Activated CD4-positive, alpha-beta T cell treated with anti-CD3 and anti-CD28 coated beads for 4 hours (primary cell): ENCODE measurements around the gene ARHGAP15.

Experiments used
- DNase-seq, 2 donors: peaks; one replicate each; pipeline ENCODE4 v3.0.0-alpha.2; 2020

ARHGAP15 gene

DNA sequence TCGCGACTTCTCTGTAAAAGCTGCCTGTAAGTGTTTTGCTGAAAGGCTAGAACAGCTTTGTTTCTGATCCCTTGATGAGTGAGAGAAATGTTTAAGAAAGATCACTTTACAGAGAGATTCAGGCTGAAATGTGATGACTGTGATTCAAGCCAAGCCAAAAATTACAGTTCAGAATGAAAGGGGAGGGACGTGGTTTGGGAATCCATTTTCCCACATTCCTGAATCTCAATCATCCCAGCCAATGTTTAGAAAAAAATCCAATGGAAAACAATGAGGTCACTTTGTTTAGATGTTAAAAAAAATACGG lies 416.7 kb downstream of the ARHGAP15 start:
- no peak for DNase-seq

DNA sequence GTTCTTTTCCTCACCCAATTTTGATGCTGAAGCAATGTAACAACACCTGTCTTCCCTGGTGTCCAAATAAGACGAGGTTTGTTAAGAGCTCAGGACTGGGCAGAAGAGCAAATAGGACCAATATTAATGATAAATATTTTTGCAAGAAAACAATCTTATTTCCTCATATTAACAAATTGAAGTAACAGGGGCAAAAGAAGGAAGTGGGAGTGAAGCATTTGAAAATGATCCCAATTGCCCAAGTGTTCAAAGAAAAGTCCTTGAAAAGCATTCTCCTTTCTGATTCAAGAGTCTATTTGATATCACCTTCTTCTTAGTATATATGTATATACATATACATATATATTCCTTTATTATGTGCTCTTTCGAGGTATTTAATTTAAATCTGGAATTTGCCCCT lies 418.8 kb downstream of the ARHGAP15 start:
- no peak for DNase-seq

DNA sequence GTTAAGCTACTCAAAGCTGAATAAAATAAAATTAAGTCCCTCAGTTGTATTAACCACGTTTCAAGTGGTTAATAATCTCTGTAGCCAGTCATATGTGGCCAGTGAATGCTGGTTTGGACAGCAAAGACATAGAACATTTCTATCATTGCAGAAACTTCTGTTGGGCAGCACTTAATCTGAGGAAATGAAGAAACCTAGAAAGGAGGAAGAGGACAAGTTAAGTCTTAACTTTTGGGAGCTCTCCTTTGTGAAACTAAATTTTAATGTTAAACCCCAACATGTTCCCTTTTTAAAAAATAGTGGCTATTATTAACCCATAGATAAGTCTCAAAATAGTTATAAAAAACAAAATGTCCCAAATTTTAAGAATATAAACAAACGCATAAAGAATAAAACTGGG lies 421.3 kb downstream of the ARHGAP15 start:
- DNase-seq: no peak

DNA sequence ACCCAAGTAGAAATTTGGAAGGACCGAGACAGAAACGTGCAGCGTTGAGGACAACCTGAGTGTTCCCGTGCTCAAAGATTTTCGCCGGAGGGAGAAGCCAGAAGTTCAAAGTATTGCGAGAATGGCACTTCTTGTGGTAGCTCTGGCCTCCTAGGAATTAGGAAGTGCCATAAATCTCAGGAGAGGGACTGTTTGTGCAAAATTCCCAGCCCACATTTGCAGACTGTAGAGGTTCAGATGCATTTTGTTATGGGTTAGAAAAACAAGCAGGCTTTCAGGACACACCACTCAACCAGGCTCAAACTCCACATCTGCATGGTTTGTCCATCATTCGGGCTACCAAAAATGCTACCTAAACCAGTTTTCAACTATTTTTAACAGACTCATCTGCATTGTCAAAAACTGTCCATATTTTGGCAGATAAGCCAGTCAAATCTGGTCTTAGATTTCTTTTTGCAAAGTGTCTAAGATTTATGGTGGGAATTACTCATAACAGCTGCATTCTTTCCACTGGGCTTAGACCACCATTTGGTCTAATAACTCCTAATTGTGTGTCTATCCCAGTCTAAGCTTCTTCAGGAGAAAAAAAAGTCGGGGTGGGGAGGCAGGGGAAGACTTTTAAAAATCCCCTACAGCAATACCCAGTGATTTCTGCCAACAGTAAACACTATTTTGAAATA lies 422.9 kb downstream of the ARHGAP15 start:
- no peak for DNase-seq

DNA sequence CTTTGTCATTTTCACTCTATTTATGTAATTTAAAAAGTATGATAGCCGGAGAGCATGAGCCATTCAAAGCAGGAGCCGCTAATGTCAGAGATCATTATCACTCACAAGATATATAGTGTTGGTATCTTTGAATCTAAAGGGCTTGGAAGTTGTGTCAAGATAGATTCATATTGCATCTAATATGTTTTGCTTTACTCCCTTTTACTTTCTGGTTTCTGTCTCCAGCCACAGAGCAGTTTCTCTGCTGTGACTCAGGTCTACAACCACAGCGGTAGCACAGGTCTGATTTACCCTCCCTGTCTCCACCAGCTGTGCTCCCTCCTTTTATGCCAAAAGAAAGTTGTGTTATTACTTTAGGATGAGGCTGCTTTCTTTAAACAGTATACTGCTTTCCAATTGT lies 424.0 kb downstream of the ARHGAP15 start:
- DNase-seq: no peak

DNA sequence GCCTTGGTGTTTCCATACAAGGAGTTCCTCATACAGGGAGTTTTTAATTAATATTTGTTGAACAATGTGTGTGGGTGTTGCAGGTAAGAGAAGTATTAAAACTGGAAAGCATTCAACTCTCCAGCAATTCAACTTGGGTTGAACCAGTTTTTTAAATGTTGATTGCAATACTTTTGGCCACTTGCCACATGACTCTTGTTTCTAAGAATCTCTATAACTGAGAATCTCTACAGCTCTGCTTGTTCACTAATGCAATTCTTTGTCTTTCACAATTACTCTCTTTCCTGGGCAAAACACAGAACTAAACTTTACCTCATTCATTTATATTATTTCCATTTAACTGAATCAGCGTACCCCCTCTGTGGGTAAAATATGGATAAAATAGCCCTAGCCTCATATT lies 429.4 kb downstream of the ARHGAP15 start:
- DNase-seq: no peak

DNA sequence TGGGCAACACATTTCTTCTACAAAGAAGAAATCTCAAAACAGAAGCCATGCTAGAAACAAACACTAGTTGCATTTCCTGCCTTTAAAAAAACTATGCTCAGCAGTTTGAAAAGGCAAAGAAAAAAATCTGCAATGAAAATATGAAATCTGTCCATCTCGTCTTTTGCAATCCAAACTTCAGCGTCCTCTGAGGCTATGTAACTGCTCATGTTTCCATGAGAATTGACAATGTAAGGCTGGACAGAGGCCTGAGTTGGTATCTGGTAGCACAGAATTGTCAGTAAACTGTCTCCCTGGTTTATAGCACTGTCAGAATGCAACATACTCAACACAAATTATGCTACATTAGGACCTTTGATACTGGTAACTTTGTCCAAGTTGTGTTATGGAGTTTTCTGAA lies 429.9 kb downstream of the ARHGAP15 start:
- no peak for DNase-seq

DNA sequence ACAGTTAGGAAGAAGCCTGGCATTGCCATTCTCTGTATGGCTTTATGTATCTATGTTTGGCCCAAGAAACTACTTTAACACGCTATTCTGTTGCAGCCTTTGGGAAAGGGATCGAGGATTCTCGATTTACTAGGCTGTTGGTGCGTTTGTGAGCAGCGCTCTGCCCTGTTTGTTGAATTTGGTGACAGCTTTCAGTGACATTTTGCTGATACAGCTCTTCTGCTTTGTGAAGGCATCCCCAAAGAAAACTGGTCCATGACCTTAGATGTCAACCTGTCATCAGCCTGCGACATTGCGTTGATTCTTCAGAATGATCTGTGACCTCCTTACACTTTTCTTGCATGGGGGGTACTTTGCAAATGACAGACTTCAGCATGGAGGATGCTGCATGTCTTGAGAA lies 431.5 kb downstream of the ARHGAP15 start:
- no peak for DNase-seq

DNA sequence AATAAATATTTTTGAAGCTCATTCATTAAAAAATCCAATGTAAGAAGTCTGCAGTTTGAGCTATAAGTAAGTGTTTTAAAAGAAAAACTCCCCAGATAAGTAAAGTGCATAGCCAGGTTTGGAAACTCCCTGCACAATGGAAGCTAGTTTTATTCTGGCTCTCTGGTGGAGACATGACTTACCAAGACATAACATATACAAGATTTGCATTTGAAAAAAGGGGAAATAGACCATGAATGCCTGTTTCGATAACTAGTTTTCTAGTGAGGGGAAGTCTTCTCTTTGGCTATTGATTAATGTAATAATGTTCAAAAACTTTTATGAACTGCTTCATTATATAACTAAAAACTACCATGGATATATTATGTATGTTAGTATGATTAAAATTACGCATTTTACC lies 435.2 kb downstream of the ARHGAP15 start:
- no peak for DNase-seq

DNA sequence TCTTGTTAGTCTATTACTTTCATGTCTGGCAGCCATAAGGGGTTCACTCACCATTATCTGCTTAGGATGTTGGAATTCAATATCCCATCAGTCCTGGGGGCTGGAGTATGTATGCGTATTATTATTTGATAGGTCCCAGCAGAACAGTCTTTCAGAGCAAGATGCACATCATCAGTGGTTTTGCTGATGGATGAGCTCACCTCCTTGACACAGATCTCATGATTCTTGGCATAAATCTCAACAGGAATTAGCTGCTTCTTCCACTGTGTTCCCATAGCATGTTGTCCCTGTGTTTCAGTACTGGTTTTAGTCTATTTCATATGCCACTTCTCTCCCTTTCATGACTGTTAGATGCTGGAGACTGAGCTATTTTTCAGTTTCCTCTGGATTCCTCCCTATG lies 442.5 kb downstream of the ARHGAP15 start:
- no peak for DNase-seq

DNA sequence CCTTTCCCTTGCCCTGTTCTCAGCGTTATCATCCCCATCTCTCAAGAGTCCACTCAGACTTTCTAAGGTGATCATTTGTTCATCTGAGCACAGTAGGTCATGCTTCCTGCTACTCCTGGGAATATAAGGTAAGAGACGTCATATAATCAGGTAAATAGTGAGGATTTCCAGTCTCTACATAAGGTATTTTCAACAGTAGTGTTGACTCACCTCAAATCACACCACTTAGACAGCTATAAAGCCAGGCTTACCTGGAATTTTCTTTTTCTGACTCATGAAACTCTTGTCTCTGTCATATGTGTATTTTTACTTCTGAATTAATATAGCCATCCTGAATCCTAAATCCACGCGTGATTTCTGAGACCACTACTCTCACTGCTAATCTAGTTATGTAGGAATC lies 443.2 kb downstream of the ARHGAP15 start:
- DNase-seq: no peak

DNA sequence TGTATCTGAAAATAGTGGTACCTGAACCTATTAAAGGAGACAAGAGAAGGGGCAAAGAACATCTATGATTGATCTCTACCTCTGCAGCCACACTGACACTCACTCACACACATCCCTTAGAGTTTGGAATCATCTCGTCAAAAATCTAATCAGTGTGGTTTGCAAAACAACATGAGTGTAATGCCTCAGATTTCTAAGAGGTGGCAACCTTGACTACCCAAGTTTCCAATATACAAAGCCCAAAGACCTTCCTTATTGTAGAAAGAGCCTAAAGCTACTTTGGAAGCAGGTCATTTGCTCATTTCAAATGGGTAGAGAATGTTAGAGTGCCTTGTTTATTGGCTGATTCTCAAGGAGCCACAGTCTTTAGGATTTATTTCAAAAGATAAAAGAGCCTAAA lies 444.9 kb downstream of the ARHGAP15 start:
- no peak for DNase-seq

DNA sequence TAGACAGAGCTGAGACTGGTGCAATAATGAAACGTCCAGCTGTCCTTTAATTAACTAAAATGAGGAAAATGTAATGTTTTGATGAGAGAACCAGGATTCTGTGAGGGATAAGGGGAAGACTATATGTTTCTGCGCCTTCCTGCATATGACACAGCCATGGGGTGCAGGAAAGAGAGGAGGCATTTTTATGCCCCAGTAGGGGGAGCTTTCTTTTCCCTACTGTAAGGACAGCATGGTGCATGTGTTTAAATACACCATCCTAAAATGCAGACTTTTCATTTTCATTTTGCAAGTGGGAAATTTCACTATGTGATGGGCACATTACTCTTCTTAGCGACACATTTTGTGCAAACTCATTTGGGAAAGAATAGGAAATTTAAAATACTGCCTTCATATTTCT lies 446.1 kb downstream of the ARHGAP15 start:
- DNase-seq: no peak

DNA sequence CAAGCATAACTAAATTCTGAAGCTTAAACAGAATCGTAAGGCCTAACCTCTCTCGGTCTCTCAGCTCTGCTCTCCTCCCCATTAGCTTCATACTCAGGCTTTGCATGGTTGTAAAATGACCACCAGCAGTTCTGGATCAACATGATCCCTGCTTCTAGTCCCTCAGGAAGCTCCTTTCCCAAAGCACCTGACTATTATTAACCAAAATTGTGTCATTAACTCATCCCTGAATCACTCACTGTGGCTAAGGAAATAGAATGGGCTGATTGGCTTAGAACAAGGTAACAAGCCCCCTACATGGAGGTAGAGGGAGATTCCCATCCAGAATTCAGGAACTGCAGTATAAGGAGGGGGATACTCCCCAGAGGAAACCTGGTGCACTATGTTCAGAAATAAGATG lies 448.3 kb downstream of the ARHGAP15 start:
- DNase-seq: no peak

DNA sequence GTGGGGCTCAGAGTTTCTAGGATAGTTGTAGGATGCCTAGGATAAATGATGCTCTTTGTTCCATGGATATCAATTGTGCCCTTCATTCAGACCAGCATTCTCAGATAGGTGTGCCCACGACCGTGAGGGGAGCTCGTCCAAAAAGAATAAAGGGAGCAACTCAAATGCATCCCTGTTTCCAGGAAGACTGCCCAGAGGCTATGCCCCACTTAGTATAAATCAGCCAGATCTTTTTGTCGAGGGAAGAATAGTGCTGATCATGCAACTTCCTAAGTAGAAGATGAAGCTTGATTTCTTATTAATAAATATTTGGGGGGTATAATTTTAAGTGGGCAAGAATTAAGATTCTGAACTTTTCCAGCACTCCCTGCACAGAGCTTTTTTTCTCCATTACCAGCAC lies 450.2 kb downstream of the ARHGAP15 start:
- DNase-seq: no peak

DNA sequence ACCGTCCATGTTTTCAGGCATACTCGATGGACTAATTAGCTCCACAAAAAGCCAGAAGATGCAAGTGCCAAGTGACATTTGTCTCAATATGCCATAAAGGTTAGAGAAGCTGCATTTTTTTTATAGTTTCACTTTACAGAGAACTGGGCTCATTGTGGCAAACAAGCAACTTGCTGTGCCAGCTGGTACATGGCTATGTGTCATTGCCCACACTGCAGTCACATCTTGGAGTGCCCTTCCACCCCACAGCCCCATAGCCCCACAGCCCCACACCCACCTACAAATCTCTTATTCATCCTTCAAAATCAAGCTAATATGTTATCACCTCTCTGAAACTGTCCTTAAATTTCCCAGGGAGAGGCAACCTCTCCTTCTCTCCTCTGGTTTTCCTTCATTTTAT lies 451.9 kb downstream of the ARHGAP15 start:
- no peak for DNase-seq

DNA sequence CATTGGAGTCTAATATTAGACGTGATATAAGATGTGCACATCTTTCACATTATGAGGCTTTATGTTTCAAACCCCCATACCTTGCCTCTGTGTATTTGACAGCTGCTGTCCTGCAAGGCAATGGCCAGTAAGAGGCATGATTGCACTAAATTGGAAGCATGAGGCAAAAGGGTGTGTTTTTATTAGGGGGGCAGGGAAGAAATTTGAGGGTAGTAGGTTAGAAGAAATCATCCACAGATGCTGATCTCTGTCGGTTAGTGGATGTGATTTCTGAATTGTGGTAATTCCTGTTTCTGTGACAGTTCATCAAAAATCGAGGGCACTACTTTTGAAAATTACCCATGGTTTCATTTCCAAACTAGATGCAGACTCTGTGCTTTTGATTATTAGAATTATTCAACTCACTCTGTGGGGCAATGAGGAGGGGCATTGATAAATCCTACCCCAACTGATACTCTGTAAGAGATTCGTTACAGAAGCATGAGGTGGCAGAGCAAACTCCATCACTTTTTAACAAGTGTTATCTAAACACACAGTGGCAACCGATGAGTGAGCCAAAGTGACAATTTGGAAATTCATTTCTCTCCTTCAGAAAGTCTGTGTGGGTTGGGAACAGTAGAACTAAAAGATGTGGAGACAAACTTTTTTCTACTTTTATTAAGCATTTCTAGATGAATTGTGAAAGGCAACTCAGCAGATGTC lies 453.0 kb downstream of the ARHGAP15 start:
- no peak for DNase-seq

DNA sequence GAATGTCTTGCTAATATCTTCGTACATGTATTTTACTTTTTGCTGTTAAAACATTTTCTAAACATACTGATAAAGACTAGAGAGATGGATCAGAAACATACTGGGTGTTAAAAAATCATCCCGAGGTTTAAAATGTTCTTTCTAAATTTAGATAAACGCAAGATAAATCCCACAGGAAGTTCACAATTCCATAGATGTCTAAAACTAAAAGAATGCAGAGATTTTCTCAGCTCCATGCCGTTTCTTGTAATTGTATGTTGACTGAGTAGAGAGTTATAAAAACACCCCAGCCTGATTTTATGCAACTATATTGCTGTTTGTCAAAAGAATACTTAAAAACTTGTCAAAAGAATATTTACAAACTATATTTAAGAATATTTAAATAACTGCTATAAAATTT lies 455.7 kb downstream of the ARHGAP15 start:
- no peak for DNase-seq

DNA sequence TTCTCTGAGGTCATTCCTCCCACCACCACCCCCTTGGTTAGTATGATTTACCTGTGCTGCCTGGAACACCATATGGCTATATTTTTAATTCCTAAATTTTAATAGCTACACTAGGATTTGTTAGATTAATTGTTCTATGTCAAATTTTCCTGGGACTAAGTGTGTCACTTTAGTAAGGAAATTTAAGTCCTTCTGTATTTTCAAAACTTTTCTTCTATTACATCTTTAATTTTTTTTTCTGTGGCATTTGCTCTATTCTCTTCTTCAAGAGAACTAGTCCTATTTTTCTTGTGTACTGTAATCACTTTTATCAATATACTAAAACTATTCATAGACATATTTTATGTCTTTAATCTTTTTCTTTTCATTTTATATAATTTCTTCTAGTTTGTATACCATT lies 456.9 kb downstream of the ARHGAP15 start:
- DNase-seq: no peak

DNA sequence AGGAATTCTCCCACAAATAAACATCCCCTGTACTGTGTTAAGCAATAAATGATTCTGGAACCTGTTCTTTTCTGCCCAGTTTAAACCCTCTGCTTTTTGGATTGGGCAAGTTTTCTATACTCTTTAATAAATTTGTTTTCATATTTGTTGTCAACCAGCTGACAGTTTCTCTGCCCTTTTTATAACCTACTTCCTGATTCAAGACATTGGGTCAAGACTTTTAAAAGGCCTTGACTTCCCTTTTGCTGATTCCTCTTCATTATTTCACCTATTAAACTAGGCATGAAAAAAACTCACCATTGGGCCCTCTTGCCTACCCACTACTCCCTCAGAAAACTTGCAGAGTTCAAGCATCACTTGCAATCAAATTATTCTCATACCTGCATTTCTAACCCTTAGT lies 459.5 kb downstream of the ARHGAP15 start:
- no peak for DNase-seq

DNA sequence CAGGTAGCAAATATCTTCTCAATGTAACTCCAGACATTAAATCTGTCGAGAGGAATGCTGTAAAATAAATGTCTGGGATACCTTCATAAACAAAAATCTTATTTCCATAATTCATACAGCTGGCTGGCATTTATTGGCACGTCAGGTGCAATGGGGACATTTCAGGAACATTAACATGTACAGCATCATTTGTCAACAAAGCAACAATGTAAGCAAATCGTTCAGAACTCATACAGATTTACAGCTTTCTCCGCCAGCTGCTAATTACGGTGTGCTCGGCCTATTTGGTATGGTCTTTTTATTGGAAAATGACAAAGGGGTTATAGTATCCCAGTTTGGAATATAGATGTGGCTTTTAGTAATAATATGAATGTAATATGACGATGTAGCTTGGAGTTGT lies 464.9 kb downstream of the ARHGAP15 start:
- DNase-seq: no peak

DNA sequence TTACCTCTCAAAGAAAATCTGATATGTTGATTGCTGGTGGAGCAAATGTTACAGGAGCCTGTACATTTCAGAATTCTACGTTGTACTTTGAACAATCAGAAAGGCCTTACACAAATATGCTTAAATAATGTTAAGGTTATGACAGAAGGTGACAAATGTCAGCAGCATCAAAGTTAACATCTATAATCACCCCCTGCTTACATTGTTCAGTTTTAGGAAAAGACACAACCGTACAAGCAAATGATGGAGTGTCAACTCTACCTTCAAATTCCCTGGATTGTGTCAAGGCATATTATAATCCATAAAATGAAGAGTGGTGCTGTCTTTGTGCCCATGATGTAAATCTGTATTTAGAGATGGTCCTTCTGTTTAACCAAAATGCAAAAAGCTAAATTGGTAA lies 465.5 kb downstream of the ARHGAP15 start:
- DNase-seq: no peak

DNA sequence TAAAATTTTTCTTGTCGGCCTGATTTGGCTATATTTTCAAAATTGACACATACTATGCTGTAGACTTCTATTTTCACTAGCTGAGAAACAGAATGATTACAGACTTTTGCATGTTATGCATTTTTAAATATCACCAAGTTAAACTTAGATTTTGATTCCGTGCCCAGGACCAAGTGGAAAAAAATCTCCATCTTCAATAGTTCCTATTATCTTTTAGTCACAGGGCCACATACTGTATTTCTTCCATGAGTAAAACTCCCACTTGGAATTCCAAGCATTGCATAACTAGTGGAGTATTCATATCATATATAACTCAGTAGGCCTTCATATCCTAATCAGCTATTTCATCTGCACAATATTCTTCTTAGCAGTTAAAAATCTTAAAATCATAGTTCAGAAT lies 470.9 kb downstream of the ARHGAP15 start:
- no peak for DNase-seq

DNA sequence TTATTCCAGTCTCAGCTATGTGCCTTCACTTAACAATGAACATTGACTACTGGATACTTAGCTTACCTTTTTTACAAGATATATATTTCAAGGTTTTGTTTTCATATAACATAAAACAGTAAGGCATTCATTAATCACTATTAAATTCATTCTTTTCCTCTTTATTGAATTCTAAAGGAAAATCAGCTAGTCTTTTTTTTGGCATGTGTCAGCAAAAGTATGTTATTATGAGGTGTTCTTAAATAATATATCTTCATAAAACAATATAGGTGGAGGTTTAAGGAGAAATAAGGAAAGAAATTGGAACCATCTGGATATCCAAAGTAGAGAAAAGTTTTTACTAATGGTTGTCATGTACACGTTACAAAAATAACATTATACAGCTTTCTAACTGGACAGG lies 472.6 kb downstream of the ARHGAP15 start:
- no peak for DNase-seq

DNA sequence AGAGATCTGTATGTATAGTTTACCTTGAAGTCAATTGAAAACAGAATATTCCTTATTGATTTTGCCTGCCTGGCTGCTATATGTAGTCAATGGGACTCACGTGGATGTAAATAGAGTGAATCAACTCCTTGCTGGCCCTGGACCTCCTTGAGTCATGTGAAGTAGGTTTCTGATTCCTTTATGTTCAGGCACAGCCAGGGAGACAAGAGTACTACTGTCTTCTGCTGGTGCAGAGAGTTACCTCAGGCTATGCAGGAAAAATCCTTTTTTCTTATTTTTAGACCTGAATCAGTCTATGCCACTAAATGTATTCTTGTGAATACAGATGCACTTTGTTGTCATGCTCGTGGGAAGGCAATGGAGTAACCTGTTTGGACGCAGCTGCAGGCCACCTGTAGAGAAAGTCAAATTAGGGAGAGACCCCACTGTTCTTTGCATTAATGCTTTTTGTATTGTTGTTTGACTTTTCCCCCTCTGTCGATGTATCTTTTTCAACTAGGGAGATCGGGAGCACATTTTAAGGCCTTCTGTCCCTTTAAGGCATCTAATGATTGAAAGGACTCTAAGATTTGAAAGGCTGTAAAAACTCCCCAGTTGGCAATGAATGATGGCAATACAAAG lies 473.9 kb downstream of the ARHGAP15 start:
- no peak for DNase-seq
